Activated CD8-positive, alpha-beta memory T cell treated with anti-CD3 and anti-CD28 coated beads for 1 hour (primary cell): ENCODE measurements around the gene SPECC1L.

Experiments used
- DNase-seq, 2 donors: peaks; one replicate each; pipeline ENCODE4 v3.0.0-alpha.2; 2020; ENCODE audit warnings: low read depth in 1 of 2; ENCODE audit errors: extremely low read depth in 1 of 2

Gene SPECC1L

DNA sequence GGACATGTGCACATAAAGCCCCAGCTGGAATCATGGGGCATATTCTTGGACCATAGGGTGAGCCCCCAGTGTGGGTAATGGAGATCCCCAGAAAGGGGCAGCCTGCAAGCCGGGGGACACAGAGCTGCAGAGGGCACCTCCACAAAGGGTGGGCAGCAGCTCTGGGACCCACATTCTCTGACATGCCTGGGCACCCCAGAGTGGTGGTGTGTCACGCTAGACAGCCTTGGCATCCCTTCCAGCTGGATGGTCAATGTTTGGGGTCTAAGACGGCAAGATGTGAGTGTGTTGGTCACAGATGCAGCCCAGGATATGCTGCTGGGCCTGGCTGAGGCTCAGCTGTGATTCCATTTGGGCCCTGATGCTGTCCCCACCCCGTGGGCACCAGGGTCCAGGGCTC is 166.5 kb downstream of the SPECC1L start:
- no peak for DNase-seq

DNA sequence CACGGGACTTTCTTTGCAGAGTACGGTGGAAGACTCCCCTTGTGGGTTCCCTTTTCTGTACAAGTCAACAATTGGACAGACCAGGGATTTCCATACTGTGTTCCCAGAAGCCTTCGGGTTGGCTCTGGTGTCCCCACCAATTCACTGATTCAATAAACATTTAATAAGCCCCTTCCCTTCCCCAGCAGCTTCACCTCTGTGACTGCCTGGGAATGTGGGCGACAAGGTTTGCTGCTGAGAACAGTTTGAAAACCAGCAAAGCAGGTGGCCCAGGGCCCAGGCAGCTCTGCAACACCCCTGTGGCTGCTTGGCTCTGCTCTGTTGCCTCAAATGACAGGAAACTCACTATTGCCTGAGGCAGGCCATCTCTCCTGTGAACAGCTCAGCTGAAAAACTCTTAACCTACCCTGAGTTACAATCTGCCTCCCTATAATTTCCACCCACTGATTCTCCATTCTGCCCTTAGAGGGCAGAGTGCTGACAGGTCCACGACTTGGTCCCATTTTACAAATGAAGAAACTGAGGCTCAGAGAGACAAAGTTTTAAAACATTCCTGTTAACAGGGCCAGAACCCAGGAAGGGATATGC is 167.2 kb downstream of the SPECC1L start:
- no peak for DNase-seq

DNA sequence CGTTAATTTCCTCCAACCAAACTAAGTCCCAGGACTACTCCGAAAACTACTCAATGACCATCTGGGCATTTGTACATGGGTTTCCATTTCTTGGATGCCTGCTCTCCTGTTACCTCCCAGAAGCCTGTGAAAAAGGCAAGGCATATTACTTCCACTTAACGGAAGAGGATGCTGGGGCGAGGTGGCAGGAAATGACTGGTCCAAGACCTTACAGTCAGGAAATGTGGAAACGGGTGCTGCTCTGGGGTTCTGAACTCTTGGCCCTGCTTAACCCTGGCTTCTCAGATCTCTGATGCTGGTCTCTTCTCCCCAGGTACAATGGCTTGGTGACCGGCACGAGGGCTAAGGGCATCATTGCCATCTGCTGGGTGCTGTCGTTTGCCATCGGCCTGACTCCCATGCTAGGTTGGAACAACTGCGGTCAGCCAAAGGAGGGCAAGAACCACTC is 169.7 kb downstream of the SPECC1L start:
- DNase-seq: no peak

- DNase-seq: no peak
These were observed 170.2 kb downstream of the SPECC1L start for GRCh38 chr22:24440718-24441405.

DNA sequence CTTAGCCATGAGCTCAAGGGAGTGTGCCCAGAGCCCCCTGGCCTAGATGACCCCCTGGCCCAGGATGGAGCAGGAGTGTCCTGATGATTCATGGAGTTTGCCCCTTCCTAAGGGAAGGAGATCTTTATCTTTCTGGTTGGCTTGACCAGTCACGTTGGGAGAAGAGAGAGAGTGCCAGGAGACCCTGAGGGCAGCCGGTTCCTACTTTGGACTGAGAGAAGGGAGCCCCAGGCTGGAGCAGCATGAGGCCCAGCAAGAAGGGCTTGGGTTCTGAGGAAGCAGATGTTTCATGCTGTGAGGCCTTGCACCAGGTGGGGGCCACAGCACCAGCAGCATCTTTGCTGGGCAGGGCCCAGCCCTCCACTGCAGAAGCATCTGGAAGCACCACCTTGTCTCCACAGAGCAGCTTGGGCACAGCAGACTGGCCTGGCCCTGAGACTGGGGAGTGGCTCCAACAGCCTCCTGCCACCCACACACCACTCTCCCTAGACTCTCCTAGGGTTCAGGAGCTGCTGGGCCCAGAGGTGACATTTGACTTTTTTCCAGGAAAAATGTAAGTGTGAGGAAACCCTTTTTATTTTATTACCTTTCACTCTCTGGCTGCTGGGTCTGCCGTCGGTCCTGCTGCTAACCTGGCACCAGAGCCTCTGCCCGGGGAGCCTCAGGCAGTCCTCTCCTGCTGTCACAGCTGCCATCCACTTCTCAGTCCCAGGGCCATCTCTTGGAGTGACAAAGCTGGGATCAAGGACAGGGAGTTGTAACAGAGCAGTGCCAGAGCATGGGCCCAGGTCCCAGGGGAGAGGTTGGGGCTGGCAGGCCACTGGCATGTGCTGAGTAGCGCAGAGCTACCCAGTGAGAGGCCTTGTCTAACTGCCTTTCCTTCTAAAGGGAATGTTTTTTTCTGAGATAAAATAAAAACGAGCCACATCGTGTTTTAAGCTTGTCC is 171.0 kb downstream of the SPECC1L start:
- DNase-seq: no peak

DNA sequence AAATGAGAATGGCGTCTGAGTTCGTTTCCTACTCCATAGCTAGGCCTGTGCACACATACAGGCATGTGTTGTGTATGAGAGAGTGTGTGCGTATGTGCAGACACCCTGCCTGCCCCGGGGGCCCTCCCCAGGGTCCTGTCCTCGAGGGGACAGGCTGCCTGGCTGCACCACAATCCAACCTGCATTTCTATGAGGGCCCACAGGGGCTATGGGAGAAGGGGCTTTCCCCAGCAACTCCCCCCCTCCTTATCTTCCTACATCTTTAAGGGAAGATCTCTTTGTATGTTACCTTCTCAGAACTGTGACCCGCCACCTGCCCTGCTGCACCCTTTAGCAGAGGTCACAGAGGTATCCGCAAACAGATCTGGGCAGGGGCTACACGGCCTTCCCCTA is 171.7 kb downstream of the SPECC1L start:
- no peak for DNase-seq

DNA sequence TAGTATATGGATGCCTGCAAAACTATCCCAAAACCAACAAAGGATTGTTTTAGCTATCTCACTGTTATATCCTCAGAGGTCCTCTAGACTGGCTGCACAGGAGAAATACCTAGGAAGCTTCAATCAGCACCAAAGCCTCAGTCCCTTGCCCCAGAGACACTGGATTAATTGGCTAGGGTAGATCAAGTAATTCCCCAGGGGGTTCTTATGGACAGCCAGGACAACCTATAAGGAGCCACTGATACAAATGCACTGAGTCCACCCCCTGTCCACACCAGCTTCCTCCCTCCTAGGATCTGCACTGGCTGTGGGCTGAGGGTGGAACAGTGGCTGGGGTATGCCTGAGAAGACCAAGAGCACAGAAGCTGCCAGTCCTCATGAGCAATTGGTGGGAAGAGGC is 173.0 kb downstream of the SPECC1L start:
- DNase-seq: no peak

GRCh38 chr22:24444251-24444650 is 173.6 kb downstream of the SPECC1L start:
- DNase-seq: no peak

GRCh38 chr22:24444729-24445466 is 174.3 kb downstream of the SPECC1L start:
- DNase-seq: no peak

DNA sequence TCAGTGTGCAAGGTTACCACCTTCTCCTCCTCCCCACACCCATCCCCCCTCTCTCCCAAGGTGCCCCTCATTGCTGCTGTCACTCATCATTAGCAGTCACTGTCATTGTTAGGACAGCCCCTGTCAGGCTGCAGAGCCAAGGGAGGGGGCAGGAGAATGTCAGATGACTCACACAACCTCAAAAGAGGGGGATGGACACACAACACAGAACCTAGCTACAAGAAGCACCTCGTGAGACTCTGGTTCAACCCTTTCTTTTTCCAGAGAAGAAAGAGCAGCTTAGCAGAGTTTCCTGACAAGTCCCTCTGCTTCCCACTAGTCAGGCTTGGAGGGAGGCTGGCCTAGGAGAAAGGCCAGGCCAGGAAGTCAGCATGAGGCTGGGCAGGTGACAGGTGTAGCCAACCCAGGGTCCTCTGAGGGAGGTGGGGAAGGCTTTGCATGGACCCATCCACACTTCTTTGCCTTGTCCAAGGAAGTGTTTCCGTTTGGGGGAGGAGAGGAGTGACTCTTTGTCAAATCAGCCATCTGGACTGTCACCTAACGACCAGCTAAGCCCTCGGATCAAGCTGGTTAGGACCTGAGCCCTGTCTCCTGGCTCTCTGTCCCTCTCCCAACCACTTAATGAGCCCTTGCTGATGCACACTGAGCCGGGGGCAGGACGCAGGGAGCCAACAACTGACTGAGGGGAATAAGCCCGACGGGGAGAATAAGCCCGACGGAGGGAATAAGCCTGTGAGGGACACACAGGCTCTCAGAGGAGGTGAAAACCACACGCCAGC is 175.0 kb downstream of the SPECC1L start:
- DNase-seq: no peak

DNA sequence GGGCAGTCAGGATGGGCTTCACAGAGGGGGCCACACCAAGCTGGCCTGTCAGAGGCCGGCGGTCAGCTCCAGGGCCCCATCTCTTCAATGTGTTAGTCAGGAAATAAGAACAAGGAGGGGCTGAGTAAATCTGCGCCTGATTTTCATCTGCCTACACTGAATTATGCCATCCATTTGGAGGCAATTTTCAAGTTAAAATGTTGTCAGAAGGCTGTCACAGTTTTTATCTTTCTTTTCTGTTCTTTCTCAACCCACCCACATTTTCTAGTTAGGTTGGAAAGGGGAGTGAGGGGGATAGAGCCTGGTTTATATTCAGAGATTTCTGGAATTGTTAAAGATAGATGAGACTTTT is 175.6 kb downstream of the SPECC1L start:
- no peak for DNase-seq

GRCh38 chr22:24450610-24451009 is 180.0 kb downstream of the SPECC1L start:
- no peak for DNase-seq

DNA sequence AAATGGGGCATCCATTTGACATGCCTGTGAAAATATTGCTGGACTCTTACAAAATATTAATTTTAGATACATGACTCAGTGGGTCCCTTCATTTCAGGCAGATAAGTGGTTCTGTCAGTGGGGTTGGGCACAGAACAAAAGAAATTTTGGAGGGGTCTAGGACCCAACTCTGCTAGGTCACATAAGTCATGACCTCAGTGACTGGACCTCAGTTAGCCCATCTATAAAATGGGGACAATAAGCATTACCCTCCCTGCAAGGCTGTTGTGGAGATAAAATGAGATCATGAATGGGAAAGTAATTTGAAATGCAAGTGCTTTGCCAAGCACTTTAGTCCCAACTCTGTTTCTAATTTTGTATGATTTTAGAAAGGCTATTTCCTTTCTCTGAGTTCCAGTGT is 180.5 kb downstream of the SPECC1L start:
- no peak for DNase-seq

DNA sequence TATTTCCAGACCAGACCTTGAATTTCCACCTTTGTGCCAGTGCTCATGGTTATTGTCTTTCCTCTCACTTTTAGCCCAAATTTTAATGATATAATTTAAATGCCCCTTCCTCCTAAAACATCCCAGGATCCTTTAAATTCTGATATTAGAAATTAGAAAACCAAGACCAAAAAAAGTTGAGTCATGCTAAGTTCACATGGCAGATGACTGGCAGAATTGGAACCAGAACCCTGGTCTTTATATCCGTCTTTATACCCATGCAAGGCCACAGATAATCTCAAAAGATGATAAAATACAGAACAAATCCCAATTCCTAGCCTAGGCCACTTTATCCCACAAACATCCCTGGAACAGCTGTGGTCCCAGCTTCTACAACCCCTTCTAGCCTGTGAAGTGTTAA is 183.2 kb downstream of the SPECC1L start:
- DNase-seq: no peak

- no peak for DNase-seq
These were observed 184.4 kb downstream of the SPECC1L start for GRCh38 chr22:24455039-24455438.

DNA sequence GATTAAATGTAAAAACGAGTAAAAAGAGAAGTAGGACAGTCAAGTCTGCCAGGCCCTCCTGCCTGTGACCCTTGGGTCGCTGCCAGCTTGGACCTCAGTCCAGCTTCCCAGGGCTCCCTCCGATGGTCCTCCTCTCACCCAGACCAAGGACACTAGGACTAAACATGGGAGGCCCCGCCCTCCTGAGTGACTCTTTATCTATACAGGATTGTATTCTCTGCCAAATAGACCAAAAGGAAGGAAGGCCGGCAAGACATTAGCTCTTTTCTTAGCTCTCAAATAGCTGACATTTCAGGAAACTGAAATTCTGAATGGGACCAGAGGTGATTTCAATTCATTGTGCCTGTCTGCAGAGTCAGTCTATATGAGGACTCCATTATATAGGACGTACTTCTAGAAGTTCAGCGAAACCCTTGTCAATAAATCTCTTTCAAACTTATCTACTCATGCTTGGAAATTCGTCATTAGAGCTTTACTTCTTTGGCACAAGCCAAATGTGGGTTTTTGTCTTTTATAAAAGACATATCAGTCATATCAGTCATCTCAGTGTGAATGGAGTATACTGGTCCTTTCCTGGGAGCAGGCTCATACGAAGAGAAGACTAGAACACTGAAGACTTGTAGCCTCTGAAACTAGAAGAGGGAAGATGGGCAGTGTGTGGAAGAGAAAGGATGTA is 185.3 kb downstream of the SPECC1L start:
- no peak for DNase-seq

DNA sequence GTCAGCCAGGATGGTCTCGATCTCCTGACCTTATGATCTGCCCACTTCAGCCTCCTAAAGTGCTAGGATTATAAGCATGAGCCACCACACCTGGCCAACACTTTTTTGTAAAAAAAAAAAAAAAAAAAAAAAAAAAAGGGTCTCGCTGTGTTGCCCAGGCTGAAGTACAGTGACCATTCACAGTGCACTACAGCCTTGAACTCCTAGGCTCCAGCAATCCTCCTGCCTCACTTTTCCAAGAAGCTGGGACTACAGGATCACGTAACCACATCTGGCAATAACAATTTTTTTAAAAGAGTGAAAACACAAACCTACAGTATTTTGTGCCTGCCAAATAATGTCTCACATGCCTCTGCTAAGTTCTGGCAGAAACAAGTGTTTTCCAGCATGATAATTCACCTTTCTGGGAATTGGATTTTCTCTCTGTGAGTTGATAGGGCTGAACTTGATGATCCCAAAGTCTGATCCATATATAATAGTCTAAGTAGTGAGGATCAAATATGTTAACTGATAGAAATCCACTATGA is 187.3 kb downstream of the SPECC1L start:
- no peak for DNase-seq

GRCh38 chr22:24459911-24460310 is 189.3 kb downstream of the SPECC1L start:
- DNase-seq: no peak

- DNase-seq: no peak
These were observed 189.9 kb downstream of the SPECC1L start for GRCh38 chr22:24460418-24461089.
